ENCODE results near the gene EFHD2.

DNA sequence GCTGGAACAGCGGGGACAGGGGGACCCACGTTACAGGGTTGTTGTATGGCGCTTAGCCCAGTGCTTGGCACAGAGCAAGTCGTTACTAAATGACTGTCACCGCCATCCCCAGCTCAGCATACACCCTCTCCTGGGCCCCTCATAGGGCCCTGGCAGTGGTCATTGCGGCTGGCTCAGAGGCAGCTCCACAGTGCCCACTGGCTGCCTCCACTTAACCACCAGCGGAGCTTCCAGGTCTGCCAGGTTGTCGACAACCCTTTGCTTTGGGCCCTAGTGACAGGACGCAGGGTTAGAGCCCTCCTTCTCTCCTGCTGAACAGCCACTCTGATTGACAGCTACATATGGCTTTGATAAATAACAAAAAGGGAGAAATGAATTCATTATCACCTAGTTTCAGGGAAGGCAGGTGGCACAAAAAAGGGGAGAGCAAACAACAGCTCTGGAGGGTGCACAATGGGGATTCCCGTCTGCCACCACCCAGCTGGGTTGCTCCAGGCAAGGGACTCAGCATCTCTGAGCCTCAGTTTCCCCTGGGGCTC lies 4.8 kb downstream of the EFHD2 start:
- TF ChIP-seq EP300 (IDR thresholded peaks at IDR 0.05) (no peak), CTCF (IDR thresholded peaks at IDR 0.05) (no peak), POLR2A (IDR thresholded peaks at IDR 0.05) (no peak), POLR2AphosphoS5 (IDR thresholded peaks at IDR 0.05) (no peak)
